ENCODE measurements around the gene SALL3. TPM values are rescaled to one million over a fixed set of nuclear protein-coding genes. Genes with fewer than 3 reads are reported as not detected.

SALL3 gene
- total and polyA plus RNA-seq, 2 of the 4 experiments (the other 2 are of a cell fraction) = not detected

DNA sequence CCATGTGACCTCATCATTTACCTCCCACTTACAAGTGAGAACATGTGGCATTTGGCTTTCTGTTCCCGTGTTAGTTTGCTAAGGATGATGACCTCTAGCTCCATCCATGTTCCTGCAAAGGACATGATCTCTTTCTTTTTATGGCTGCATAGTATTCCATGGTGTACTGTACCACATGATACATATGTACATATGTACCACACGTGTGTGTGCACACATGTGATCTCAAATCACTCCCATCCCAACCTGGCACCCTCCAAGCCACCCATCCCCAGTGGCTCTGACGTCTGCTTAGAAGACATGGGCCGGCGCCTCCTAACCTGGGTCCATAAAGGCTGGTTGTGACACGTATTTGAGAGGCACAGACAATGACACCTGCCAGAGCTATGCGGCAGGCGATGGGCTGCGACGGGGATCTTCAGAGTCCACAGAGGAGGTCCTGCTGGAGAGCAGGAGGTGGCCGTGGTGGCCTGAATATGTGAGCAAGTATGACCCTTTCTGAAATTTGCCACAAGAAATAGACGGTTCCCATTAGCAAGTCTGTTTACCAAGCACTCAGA is 8.8 kb upstream of the SALL3 start:
- 86% methylated on average over 5 of the region's 12 CpGs; no CpG with 5 or more reads in 1 of the 2 experiments for WGBS, 2 experiments (ENCODE audit: extremely low coverage in 2 of 2, insufficient read length in 1 of 2)
- H3K18ac ChIP-seq (ENCODE audit: low read depth, low read length) = no peak overlapping the region
- H3K27me3 ChIP-seq (ENCODE audit: control insufficient read depth, insufficient read depth, low read length) = peaks cover 31% of the 10 kb centered on the region
- H2AK5ac ChIP-seq (ENCODE audit: low read depth, low read length) = no peak overlapping the region
- H3K79me1 ChIP-seq (ENCODE audit: low read depth in 1 of 2, low read length in 2 of 2) = no peaks in the 10 kb centered on the region
- no peak overlapping the region for H3K4ac ChIP-seq (ENCODE audit: low read depth, low read length)
- H4K8ac ChIP-seq (ENCODE audit: low read depth in 2 of 2, low read length in 2 of 2) = no peak overlapping the region
- H3K36me3 ChIP-seq (ENCODE audit: control insufficient read depth, insufficient read depth, low read length) = no peaks in the 10 kb centered on the region
- no peaks in the 10 kb centered on the region for H3K9me1 ChIP-seq (ENCODE audit: insufficient read depth, low read length)
- H2BK15ac ChIP-seq (ENCODE audit: low read depth, low read length) = no peak overlapping the region
- no peak overlapping the region for H3K56ac ChIP-seq (ENCODE audit: extremely low read depth, insufficient read depth, low read length)
- H3K23ac ChIP-seq (ENCODE audit: low read depth, low read length) = no peak overlapping the region
- H3K4me1 ChIP-seq (ENCODE audit: control insufficient read depth, insufficient read depth, low read length) = no peaks in the 10 kb centered on the region
- H3K9me3 ChIP-seq (ENCODE audit: control insufficient read depth, insufficient read depth, low read length) = peaks cover 3% of the 10 kb centered on the region; the same call in 1 of the 2 replicates
- no peak for DNase-seq
- H3K27ac ChIP-seq (ENCODE audit: insufficient read depth, low read length) = no peak overlapping the region
- no peaks in the 10 kb centered on the region for H4K20me1 ChIP-seq (ENCODE audit: insufficient read depth, low read length)
- H2BK20ac ChIP-seq (ENCODE audit: low read depth, low read length) = no peak overlapping the region
- no peak overlapping the region for H4K91ac ChIP-seq (ENCODE audit: insufficient read depth, low read depth, low read length)
- TF ChIP-seq MAZ (IDR thresholded peaks at IDR 0.05; ENCODE audit: borderline replicate concordance, low read depth, low read length) = no peak
- no peak for TF ChIP-seq RAD21 (IDR thresholded peaks at IDR 0.05; ENCODE audit: low read length)
- TF ChIP-seq BHLHE40 (IDR thresholded peaks at IDR 0.05; ENCODE audit: low read depth, low read length) = no peak
- TF ChIP-seq POLR2A (IDR thresholded peaks at IDR 0.05; ENCODE audit: low read depth, low read length) = no peak
- no peak for TF ChIP-seq CEBPB (IDR thresholded peaks at IDR 0.05; ENCODE audit: low read depth, low read length)
- TF ChIP-seq, protein P1, sequence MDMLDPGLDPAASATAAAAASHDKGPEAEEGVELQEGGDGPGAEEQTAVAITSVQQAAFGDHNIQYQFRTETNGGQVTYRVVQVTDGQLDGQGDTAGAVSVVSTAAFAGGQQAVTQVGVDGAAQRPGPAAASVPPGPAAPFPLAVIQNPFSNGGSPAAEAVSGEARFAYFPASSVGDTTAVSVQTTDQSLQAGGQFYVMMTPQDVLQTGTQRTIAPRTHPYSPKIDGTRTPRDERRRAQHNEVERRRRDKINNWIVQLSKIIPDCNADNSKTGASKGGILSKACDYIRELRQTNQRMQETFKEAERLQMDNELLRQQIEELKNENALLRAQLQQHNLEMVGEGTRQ (IDR thresholded peaks at IDR 0.05; ENCODE audit: low read depth, low read length) = no peak
- TF ChIP-seq MAFK (IDR thresholded peaks at IDR 0.05; ENCODE audit: low read depth, low read length) = no peak
- TF ChIP-seq SMC3 (IDR thresholded peaks at IDR 0.05; ENCODE audit: low read depth, low read length) = no peak
- TF ChIP-seq NFE2L2 (IDR thresholded peaks at IDR 0.05; ENCODE audit: low read depth, low read length) = no peak
- no peak for TF ChIP-seq FOS (IDR thresholded peaks at IDR 0.05; ENCODE audit: low read depth, low read length)
- no peak for TF ChIP-seq RCOR1 (IDR thresholded peaks at IDR 0.05; ENCODE audit: insufficient replicate concordance, low read length)
- TF ChIP-seq, protein P2, sequence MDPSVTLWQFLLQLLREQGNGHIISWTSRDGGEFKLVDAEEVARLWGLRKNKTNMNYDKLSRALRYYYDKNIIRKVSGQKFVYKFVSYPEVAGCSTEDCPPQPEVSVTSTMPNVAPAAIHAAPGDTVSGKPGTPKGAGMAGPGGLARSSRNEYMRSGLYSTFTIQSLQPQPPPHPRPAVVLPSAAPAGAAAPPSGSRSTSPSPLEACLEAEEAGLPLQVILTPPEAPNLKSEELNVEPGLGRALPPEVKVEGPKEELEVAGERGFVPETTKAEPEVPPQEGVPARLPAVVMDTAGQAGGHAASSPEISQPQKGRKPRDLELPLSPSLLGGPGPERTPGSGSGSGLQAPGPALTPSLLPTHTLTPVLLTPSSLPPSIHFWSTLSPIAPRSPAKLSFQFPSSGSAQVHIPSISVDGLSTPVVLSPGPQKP (IDR thresholded peaks at IDR 0.05; ENCODE audit: borderline replicate concordance, low read depth, low read length) = no peak
- no peak for TF ChIP-seq RFX5 (IDR thresholded peaks at IDR 0.05; ENCODE audit: low read depth, low read length)
- no peak overlapping the region for H2BK120ac ChIP-seq (ENCODE audit: low read depth, low read length)
- no peak overlapping the region for H4K5ac ChIP-seq (ENCODE audit: low read depth, low read length)
- in situ Hi-C loops (cut with MboI; ENCODE audit: low sequenced_read_pairs) = no loop called here
- ATAC-seq (ENCODE audit: low read depth) = no peak
- no peak overlapping the region for H3K4me3 ChIP-seq (ENCODE audit: insufficient read depth, low read depth, low read length)
- dilution Hi-C loops (cut with HindIII; ENCODE audit: low sequenced_read_pairs, unreplicated experiment) = no loop called here
- no peak overlapping the region for H3K9ac ChIP-seq (ENCODE audit: low read depth, low read length)
- no TSS peak for BruUV-seq (replicated peaks)
- H3K14ac ChIP-seq (replicated peaks; ENCODE audit: low read depth, low read length) = no peak overlapping the region
- ChIA-PET POLR2A (ENCODE audit: unreplicated experiment) (no interaction called here), CTCF (no interaction called here)
- no peak overlapping the region for H2AK9ac ChIP-seq (replicated peaks; ENCODE audit: low read depth, low read length, poor library complexity)
- H2BK5ac ChIP-seq (ENCODE audit: low read depth, low read length, poor library complexity, severe bottlenecking) = no peak overlapping the region
- intact Hi-C loops (cut with micrococcal nuclease) = no loop called here
- no peak overlapping the region for H2AFZ ChIP-seq (replicated peaks; ENCODE audit: low read length, poor library complexity)
- no peak overlapping the region for H3K4me2 ChIP-seq (ENCODE audit: low read depth, low read length)
